Muscle layer of duodenum (tissue), 2 donors: ENCODE results near the gene RAD51B.

Experiments
- H3K27ac ChIP-seq: one replicate; pipeline ENCODE4 v1.7.0; 2013; ENCODE audit warnings: mild to moderate bottlenecking, low read length
- H3K27me3 ChIP-seq: one replicate; pipeline ENCODE4 v1.7.0; 2013; ENCODE audit warnings: low read depth, mild to moderate bottlenecking, control low read depth, low read length
- H3K36me3 ChIP-seq, 2 donors: one replicate each; pipeline ENCODE4 v1.7.0; 2013; ENCODE audit warnings: low read length in 2 of 2, control low read depth in 1 of 2, mild to moderate bottlenecking in 1 of 2; ENCODE audit not compliant: insufficient read depth in 2 of 2, control insufficient read depth in 1 of 2
- H3K4me1 ChIP-seq, 2 donors: one replicate each; pipeline ENCODE4 v1.7.0; 2013; ENCODE audit warnings: low read length in 2 of 2, mild to moderate bottlenecking in 2 of 2, control low read depth in 1 of 2, moderate library complexity in 1 of 2; ENCODE audit not compliant: insufficient read depth in 2 of 2, control insufficient read depth in 1 of 2
- H3K4me3 ChIP-seq, 2 donors: one replicate each; pipeline ENCODE4 v1.7.0; 2013; ENCODE audit warnings: low read length in 2 of 2, low read depth in 1 of 2, mild to moderate bottlenecking in 1 of 2
- H3K9me3 ChIP-seq, 2 donors: one replicate each; pipeline ENCODE4 v1.7.0; 2013; ENCODE audit warnings: low read length in 2 of 2, control low read depth in 1 of 2, mild to moderate bottlenecking in 1 of 2; ENCODE audit not compliant: control insufficient read depth in 1 of 2
- donor health status: healthy.

Gene RAD51B

DNA sequence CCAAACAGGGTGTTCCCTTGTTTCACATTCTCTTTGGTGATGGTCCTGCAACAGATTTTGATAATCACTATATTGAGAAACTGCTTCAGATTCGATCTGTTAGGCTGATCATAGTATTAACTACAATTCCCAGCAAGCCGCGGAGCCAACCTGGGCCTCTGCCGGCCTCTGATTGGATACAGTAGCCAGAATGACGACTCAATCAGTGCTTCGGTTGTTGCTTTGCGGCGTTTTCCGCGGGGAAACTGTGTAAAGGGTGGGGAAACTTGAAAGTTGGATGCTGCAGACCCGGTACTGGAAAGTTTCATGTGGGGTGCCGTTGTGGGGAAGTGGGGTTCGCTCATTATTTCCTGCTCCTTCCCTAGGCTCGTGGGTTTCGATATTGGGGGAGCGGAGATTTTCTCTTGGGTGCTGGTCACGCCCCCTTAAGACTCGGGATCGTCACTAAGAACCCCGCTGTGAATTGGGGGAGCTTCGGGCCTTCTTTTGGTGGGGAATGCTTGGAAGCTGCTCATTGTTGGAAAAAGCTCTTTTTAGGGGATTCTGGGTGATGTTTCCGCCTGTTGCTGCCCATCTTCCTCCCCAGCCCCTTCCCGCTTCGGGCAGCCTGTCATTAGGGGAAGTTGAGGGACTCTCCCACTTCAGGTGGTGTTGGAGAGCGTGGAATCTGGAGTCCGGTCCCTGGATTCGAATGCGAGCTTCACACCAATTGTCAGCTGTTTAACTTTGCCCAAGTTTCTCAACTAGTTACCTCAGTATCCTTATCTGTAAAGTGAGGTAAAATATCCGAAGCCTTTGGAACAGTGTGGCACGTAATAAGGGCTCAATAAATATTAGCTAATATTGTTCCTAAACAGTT, at the start of gene RAD51B:
RAD51B (plus strand) TSS at position 217 of the 859 bp plus-strand sequence.
- H3K27ac ChIP-seq, result peak within 1 kb of the TSS; percentile 80
- no peaks in the 10 kb centered on the region for H3K36me3 ChIP-seq
- H3K4me3 ChIP-seq, result peak within 1 kb of the TSS; percentile 97 to 100
- peaks cover 16 to 25% of the 10 kb centered on the region in 2 donors for H3K4me1 ChIP-seq
- H3K9me3 ChIP-seq, result no peaks in the 10 kb centered on the region
- no peaks in the 10 kb centered on the region for H3K27me3 ChIP-seq

DNA sequence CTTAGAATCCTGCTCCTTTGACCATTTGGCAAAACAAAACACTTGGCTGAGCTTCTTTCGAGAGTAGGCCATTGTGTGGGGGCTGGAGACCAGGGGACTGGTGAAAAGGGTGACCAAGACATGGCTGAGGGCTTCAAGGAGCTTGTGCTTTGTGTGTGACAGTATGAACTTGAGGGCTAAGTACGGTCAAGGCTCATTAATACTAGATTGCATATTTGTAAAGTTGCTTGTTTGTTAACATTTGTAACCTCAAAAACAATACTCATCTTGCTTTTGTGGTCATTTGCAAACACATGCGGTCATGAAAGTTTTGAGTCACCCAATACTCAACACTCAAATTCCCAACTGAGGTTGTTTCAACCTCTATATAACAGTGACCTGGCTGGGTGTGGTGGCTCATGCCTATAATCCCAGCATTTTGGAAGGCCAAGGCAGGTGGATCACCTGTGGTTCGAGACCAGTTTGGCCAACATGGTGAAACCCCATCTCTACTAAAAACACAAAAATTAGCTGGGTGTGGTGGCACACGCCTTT, 45.7 kb upstream of the RAD51B start:
- H3K4me1 ChIP-seq, result no peaks in the 10 kb centered on the region
- peaks cover 85 to 100% of the 10 kb centered on the region in 2 donors for H3K36me3 ChIP-seq
- H3K9me3 ChIP-seq, result no peaks in the 10 kb centered on the region
- H3K27ac ChIP-seq, result no peak overlapping the region
- no peak overlapping the region for H3K4me3 ChIP-seq
- no peaks in the 10 kb centered on the region for H3K27me3 ChIP-seq

DNA sequence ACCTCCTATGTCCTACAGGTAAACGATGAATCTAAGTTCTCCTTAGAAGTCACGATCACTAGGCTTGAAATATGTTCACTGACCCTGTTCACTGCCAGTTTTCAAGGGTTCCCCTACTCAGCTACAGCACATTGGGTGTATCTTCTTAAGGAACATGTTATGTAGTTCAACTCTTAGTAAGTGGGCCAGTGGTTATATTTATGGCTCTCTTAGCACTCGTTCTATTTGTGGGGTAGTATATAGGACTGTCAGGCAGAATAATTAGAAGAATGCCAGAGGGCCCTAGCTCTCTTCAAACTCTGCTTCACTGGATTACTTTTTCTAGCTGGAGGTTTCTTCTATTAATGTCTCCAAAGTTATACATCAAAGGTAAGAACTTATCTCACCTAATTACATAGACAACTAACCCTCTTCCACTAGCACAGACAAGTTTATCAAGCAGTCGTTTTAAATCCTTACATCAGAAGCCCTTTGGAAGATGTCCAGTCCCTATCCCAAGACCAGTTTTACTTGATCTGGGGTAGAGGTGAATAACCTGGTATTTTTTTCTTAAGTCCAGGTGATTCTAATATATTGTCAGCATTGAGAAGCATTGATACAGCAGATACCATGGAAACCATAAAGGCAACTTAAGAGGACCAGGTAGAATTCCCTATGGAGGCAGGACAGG, 42.8 kb upstream of the RAD51B start:
- Histone ChIP-seq H3K27me3 (no peaks in the 10 kb centered on the region), H3K4me3 (no peak overlapping the region), H3K27ac (no peak overlapping the region), H3K36me3 (peaks cover 81 to 95% of the 10 kb centered on the region in 2 donors), H3K9me3 (no peaks in the 10 kb centered on the region), H3K4me1 (no peaks in the 10 kb centered on the region)

DNA sequence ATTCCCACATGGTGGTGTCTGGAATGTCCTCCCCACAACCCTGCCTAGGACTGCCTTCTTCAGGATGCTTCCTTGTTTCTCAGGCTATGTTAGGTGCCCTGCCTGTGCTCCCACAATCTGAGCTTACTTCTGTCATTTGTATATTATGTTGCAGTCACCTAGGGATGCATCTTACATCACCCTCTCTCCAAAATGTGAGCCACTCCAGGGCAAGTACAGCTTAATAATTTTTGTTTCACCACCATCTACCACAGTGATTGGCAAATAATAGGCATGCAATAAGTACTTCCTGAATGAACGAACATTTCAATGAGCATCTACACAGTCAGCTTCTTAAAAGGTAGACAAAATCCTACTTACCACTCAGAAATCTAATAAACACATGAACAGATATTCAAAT, 40.8 kb upstream of the RAD51B start:
- no peaks in the 10 kb centered on the region for H3K4me1 ChIP-seq
- H3K36me3 ChIP-seq, result peaks cover 87 to 95% of the 10 kb centered on the region in 2 donors
- H3K4me3 ChIP-seq, result no peak overlapping the region
- H3K27ac ChIP-seq, result no peak overlapping the region
- no peaks in the 10 kb centered on the region for H3K9me3 ChIP-seq
- no peaks in the 10 kb centered on the region for H3K27me3 ChIP-seq

DNA sequence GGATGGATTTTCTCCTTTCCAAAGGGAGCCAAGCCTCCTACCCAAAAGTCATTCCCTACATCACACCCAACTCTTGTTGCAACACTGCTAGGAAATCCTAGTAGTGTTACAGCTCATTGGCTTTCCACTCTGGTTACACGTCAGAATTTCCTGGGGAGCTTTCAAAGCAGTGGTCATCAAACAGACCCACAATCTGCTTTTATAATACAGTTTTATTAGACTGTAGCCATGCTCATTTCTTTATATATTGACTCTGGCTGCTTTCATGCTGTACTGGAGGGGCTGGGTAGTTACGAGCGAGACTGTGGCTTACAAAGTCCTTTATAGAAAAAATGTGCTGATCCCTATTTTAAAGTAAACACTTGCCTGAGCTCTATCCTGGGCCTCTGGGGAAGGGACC, 37.5 kb upstream of the RAD51B start:
- no peaks in the 10 kb centered on the region for H3K4me1 ChIP-seq
- no peaks in the 10 kb centered on the region for H3K27me3 ChIP-seq
- no peaks in the 10 kb centered on the region for H3K9me3 ChIP-seq
- peaks cover 84 to 91% of the 10 kb centered on the region in 2 donors for H3K36me3 ChIP-seq
- no peak overlapping the region for H3K4me3 ChIP-seq
- no peak overlapping the region for H3K27ac ChIP-seq

DNA sequence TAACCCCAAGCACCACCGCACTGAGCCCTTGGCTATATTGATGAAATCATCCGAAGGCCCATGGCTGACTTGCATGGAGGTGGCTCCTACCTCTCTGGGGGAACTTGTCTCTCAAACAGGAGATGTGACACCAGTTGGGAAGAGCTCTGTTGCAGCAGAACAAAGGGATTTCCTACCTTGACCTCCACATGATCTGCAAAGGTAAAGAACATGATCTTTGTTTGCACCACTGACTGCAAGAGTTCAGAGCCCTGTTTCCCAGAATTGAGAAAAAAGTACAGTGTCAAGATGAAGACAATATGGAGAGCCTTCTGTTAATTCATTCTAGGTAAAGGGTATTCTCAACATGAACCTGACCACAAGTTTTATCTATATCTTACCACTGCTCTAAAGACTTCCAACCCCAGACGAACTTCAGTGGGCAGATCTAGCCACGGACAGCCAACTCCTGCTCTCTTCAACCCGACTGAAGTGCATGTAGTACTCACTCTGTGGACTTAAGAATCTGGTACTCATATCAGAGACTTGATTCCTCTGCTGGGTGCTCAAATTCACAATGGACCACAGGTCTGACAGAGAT, 35.2 kb upstream of the RAD51B start:
- Histone ChIP-seq H3K9me3 (no peaks in the 10 kb centered on the region), H3K27me3 (no peaks in the 10 kb centered on the region), H3K4me3 (no peak overlapping the region), H3K4me1 (no peaks in the 10 kb centered on the region), H3K36me3 (peaks cover 85 to 89% of the 10 kb centered on the region in 2 donors), H3K27ac (no peak overlapping the region)

DNA sequence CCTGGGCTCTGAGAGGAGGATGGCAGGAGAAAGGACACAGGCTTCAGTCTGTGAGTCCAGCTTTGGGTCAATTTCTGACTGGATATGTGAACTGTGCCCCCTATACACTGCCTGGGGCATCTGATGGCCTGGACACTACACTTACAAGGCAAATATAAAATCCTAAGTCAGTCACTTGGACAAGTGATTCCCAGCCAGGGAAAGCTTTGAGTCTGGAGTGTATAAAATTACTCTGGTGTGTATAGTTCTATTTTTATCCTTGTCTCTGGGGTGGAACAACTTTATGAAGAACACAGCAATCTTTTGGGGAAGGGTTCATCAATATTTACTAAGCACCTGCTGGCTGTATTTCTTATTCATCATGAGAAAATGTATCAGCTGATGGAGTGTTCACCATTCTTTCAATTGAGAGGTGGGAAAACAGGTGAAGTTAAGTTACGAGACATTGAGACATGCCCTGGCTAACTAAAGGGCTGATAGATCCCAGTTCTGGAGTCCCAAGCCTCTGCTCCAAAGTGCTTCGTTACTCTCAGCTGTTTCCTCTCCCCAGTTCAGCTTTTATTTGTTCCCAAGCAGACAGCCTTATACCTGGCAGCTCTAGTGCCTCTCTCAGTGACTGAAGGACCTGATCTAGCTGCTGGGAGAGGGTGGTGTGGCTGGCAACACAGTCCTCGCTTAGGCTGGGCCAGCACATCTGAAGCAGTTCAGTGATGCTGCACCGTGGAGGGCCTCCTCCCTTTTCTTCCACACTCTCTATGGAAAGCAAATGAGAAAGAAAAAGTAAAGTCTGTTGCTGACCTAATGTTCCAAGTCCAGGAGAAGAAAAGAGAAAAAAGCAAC, 34.1 kb upstream of the RAD51B start:
- peaks cover 91 to 94% of the 10 kb centered on the region in 2 donors for H3K36me3 ChIP-seq
- H3K4me3 ChIP-seq, result no peak overlapping the region
- no peak overlapping the region for H3K27ac ChIP-seq
- H3K9me3 ChIP-seq, result no peaks in the 10 kb centered on the region
- no peaks in the 10 kb centered on the region for H3K27me3 ChIP-seq
- no peaks in the 10 kb centered on the region for H3K4me1 ChIP-seq

DNA sequence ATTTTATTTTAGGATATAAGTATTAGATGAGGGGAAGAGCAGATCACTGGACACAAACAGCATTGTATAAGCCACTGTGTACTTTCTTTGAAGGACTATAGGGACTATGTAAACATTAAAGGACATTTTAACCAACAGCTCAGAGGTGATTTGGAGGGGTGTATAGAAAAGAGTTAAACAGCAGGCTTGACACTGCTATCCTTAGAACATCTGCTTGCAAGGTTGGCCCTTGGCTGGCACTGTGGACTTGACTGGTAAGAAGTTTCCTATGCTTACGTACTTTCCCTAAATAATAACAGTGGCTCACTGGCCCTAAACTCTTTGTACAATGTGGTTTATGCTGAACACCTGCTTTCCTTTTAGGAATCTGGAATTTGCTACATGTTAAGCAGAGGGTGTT, 31.9 kb upstream of the RAD51B start:
- Histone ChIP-seq H3K4me1 (no peaks in the 10 kb centered on the region), H3K36me3 (peaks cover 79 to 88% of the 10 kb centered on the region in 2 donors), H3K27ac (no peak overlapping the region), H3K27me3 (no peaks in the 10 kb centered on the region), H3K4me3 (no peak overlapping the region), H3K9me3 (no peaks in the 10 kb centered on the region)

DNA sequence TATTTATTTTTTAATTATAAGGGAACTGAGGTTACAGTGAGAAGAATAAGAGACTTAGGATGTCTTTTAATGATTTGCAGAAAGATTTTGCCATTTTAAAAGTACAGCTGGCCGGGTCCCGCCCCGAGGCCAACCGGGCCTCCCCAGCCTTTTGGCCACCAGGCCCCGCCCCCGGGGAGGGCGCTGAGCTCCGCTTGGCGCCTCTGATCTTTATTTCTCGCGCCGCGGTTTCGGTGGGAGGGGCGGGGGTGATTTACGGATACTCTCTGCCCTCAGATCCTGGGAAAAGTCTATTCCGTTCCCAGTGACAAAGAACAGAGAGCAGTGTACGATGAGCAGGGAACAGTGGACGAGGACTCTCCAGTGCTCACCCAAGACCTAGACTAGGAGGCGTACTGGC, 20.8 kb upstream of the RAD51B start:
- Histone ChIP-seq H3K4me1 (no peaks in the 10 kb centered on the region), H3K4me3 (no peak overlapping the region), H3K9me3 (no peaks in the 10 kb centered on the region), H3K36me3 (peaks cover 54 to 88% of the 10 kb centered on the region in 2 donors), H3K27ac (no peak overlapping the region), H3K27me3 (no peaks in the 10 kb centered on the region)

DNA sequence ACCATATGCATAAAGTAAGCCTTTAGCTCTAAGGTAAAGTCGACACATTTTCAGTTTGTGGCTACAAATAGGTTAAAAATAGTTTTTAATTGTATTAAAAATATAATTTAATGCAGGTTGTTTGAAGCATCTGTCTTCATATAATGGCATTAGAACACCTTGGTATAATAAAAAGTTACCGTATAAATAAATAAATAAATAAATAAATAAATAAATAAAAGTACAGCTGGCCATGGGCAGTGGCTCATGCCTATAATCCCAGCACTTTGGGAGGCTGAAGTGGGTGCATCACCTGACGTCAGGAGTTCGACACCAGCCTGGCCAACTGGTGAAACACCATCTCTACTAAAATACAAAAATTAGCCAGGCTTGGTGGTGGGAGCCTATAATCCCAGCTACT, 18.8 kb upstream of the RAD51B start:
- no peak overlapping the region for H3K27ac ChIP-seq
- H3K9me3 ChIP-seq, result no peaks in the 10 kb centered on the region
- no peaks in the 10 kb centered on the region for H3K4me1 ChIP-seq
- H3K27me3 ChIP-seq, result no peaks in the 10 kb centered on the region
- peaks cover 57 to 89% of the 10 kb centered on the region in 2 donors for H3K36me3 ChIP-seq
- H3K4me3 ChIP-seq, result no peak overlapping the region
